Hematopoietic multipotent progenitor cell (in vitro differentiated cells): ENCODE measurements around the gene KRT13. TPM values are rescaled to one million over a fixed set of nuclear protein-coding genes. Genes with fewer than 3 reads are reported as not detected.
A peak's percentile ranks its signal among the peaks of the same experiment; 100 is the strongest.
"Not testable (repeated sequence)": the region's sequence is repeated elsewhere in the genome, so short reads cannot be mapped to it uniquely, and the experiment has no call there.

Source experiments
- DNase-seq, 3 donors: peaks; one replicate each; pipeline ENCODE4 v3.0.0-alpha.2; 2011 to 2015; ENCODE audit warnings: low read depth in 2 of 3, low spot score in 2 of 3
- total RNA-seq: library from RNA; depleted of rRNA; stranded (reverse); fragments of >200 nt; gene quantifications from one replicate; pipeline ENCODE4 v1.2.3, GENCODE V29; 2012

KRT13 gene
- total RNA-seq = not detected

GRCh38 chr17:41505007-41505808 is at the start of gene KRT13:
KRT13 (minus strand) TSS chr17:41505612; CDS start chr17:41505550, 62 bp downstream.
- DNase-seq = no peak

GRCh38 chr17:41553987-41554680 is 48.7 kb upstream of the KRT13 start:
- no peak for DNase-seq

GRCh38 chr17:41553176-41553575 is 47.8 kb upstream of the KRT13 start:
- no peak for DNase-seq

GRCh38 chr17:41552455-41552854 is 47.0 kb upstream of the KRT13 start:
- no peak for DNase-seq

GRCh38 chr17:41551365-41551764 is 46.0 kb upstream of the KRT13 start:
- no peak for DNase-seq

GRCh38 chr17:41549596-41550039 is 44.2 kb upstream of the KRT13 start:
- no peak for DNase-seq

- peak; percentile 63 to 89 (median 70) for DNase-seq
Measured at GRCh38 chr17:41548844-41549595, 43.6 kb upstream of the KRT13 start.

- DNase-seq = peak in 2 of 3 donors; percentile 70 to 73
Measured at GRCh38 chr17:41547921-41548843, 42.8 kb upstream of the KRT13 start.

- DNase-seq = no peak
Measured at GRCh38 chr17:41547378-41547841, 42.0 kb upstream of the KRT13 start.

- no peak for DNase-seq
Measured at GRCh38 chr17:41546819-41547218, 41.4 kb upstream of the KRT13 start.

GRCh38 chr17:41545829-41546410 is 40.5 kb upstream of the KRT13 start:
- no peak for DNase-seq

- no peak for DNase-seq
Measured at GRCh38 chr17:41544935-41545334, 39.5 kb upstream of the KRT13 start.

GRCh38 chr17:41544491-41544892 is 39.1 kb upstream of the KRT13 start:
- no peak for DNase-seq

- DNase-seq = not testable (repeated sequence)
Measured at GRCh38 chr17:41542786-41543185, 37.4 kb upstream of the KRT13 start.

GRCh38 chr17:41542357-41542756 is 36.9 kb upstream of the KRT13 start:
- no peak for DNase-seq

GRCh38 chr17:41540921-41541625 is 35.7 kb upstream of the KRT13 start:
- no peak for DNase-seq

GRCh38 chr17:41539979-41540701 is 34.7 kb upstream of the KRT13 start:
- DNase-seq = no peak

GRCh38 chr17:41539071-41539492 is 33.7 kb upstream of the KRT13 start:
- no peak for DNase-seq
